Esophagus (tissue), 2 donors: Measurements from ENCODE around the gene TMEM200B. TPM values are rescaled to one million over a fixed set of nuclear protein-coding genes. Genes with fewer than 3 reads are reported as not detected.
"Not testable (repeated sequence)": the region's sequence is repeated elsewhere in the genome, so short reads cannot be mapped to it uniquely, and the experiment has no call there.

Experiments used
- H3K27ac ChIP-seq, 2 donors: one replicate each; pipeline ENCODE4 v1.5.1; 2013; ENCODE audit warnings: low read depth in 2 of 2, mild to moderate bottlenecking in 2 of 2, inconsistent platforms in 1 of 2, low read length in 1 of 2, moderate library complexity in 1 of 2
- H3K27me3 ChIP-seq, 2 donors: one replicate each; pipeline ENCODE4 v1.6.1; 2013; ENCODE audit warnings: low read length in 2 of 2, control low read depth in 1 of 2, mild to moderate bottlenecking in 1 of 2; ENCODE audit not compliant: insufficient read depth in 2 of 2, control insufficient read depth in 1 of 2
- H3K36me3 ChIP-seq, 2 donors: one replicate each; pipeline ENCODE4 v1.6.1; 2013; ENCODE audit warnings: low read length in 1 of 2; ENCODE audit not compliant: control insufficient read depth in 2 of 2, insufficient read depth in 2 of 2
- H3K4me1 ChIP-seq, 2 donors: one replicate each; pipeline ENCODE4 v1.6.1; 2013; ENCODE audit warnings: low read length in 1 of 2; ENCODE audit not compliant: control insufficient read depth in 2 of 2, insufficient read depth in 2 of 2
- H3K4me3 ChIP-seq, 2 donors: one replicate each; pipeline ENCODE4 v1.5.1; 2013; ENCODE audit warnings: low read length in 2 of 2, mild to moderate bottlenecking in 2 of 2, low read depth in 1 of 2, moderate library complexity in 1 of 2
- H3K9me3 ChIP-seq, 2 donors: one replicate each; pipeline ENCODE4 v1.6.1; 2013; ENCODE audit warnings: mild to moderate bottlenecking in 2 of 2, low read depth in 1 of 2, low read length in 1 of 2, moderate library complexity in 1 of 2; ENCODE audit not compliant: control insufficient read depth in 2 of 2, insufficient read depth in 1 of 2
- WGBS, 2 donors: extraction: QIAGEN DNeasy Blood & Tissue Kit; methylation state at CpG; one replicate each; pipeline ENCODE4 v1.1.7; 2013; 5-methylcytosine and 5-hydroxymethylcytosine counted together
- polyA plus RNA-seq, 2 donors: library from polyadenylated mRNA; stranded (reverse); fragments of 200-250 nt; gene quantifications; one replicate each; pipeline ENCODE4 v1.2.3, GENCODE V29; 2013
- donor health status: healthy with polysubstance abuse.
- donor health status: Bipolar disorder and iron deficiency.

The TMEM200B gene
- polyA plus RNA-seq, 2 donors, result 2.1 to 3.9 TPM

- not testable (repeated sequence) for H3K27ac ChIP-seq, H3K36me3 ChIP-seq, H3K4me1 ChIP-seq, H3K27me3 ChIP-seq, H3K9me3 ChIP-seq, H3K4me3 ChIP-seq
- 90 to 92% methylated on average over 16 of the region's 16 CpGs for WGBS, 2 donors
These were observed 43.6 kb downstream of the TMEM200B start for GRCh38 chr1:29079916-29080629.

GRCh38 chr1:29077155-29077554 is 46.5 kb downstream of the TMEM200B start:
- H3K4me1 ChIP-seq, result no peaks in the 10 kb centered on the region
- 95 to 97% methylated on average over 2 of the region's 2 CpGs for WGBS, 2 donors
- no peaks in the 10 kb centered on the region for H3K9me3 ChIP-seq
- H3K27me3 ChIP-seq, result no peaks in the 10 kb centered on the region
- H3K27ac ChIP-seq, result no peak overlapping the region
- H3K36me3 ChIP-seq, result no peaks in the 10 kb centered on the region
- H3K4me3 ChIP-seq, result no peak overlapping the region

Other genes starting within 250 kb of the TMEM200B start
- 10 to 100 TPM; 10.2 to 12.0 TPM for gene EPB41, start 209.3 kb downstream of the TMEM200B start, polyA plus RNA-seq
- 10 to 100 TPM; 50.8 to 71.0 TPM for gene SRSF4, start 58.0 kb upstream of the TMEM200B start, polyA plus RNA-seq
- 10 to 100 TPM; 11.8 to 19.6 TPM for gene MECR, start 107.0 kb upstream of the TMEM200B start, polyA plus RNA-seq
- 1 to 10 TPM; 3.7 to 4.0 TPM for gene PTPRU, start 112.6 kb upstream of the TMEM200B start, polyA plus RNA-seq